ENCODE measurements around the gene PHF11. TPM values are rescaled to one million over a fixed set of nuclear protein-coding genes. Genes with fewer than 3 reads are reported as not detected.

PHF11 gene
- total RNA-seq, 1 donor from 2014 or later: 24.6 TPM

- H3K36me3 Mint-ChIP-seq (ENCODE audit: low read depth): peaks cover 31% of the 10 kb centered on the region
Observed at GRCh38 chr13:49533591-49534269, 38.0 kb downstream of the PHF11 start.

DNA sequence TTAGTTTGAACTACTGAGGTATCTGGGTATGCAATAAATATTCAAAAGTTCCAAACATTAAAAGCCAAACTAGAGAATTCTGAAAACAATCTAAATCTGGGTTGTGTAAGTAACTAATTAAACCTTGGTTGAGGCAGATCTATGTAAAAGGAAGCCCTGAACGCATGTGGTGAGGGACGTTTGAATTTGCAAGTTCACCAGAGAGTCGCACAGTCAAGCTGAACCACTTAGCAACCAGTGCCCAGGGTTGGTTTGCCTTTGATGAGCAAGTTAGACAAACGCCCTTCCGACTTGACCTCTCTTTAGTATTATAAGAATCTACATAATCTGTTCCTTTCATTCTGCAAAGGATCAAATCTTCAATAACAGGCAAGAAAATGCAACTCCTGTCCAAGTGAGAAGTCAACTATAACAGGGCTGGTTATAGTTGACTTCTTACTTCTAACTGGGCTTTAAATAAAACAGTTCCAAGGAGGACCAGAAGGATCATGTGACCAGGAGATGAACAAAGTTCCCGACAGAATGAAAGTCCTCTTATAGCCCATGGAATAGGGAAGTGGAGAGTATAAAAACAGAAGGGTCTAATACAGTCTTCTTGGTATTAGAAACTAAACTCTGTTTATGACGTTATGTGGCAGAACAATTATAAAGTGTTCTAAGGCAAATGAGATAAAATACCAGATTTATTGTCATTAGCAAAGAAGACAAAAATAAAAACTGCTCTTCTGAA, 40.6 kb downstream of the PHF11 start:
- Mint-ChIP-seq H3K4me3 (ENCODE audit: unreplicated experiment) (no peak overlapping the region), H3K27ac (ENCODE audit: unreplicated experiment) (no peak overlapping the region), H3K4me1 (ENCODE audit: low read depth) (no peaks in the 10 kb centered on the region), H3K36me3 (ENCODE audit: low read depth) (peaks cover 37% of the 10 kb centered on the region), H3K27me3 (ENCODE audit: low read depth) (no peaks in the 10 kb centered on the region), H3K9me3 (ENCODE audit: low read depth) (no peaks in the 10 kb centered on the region)
- DNase-seq (ENCODE audit: low spot score): no peak
- no peak for TF ChIP-seq CTCF (IDR thresholded peaks at IDR 0.05)

More at GRCh38 chr13:49533591-49534269, 38.0 kb downstream of the PHF11 start:
- no peaks in the 10 kb centered on the region for H3K27me3 Mint-ChIP-seq (ENCODE audit: low read depth)
- no peaks in the 10 kb centered on the region for H3K9me3 Mint-ChIP-seq (ENCODE audit: low read depth)
- no peak for TF ChIP-seq CTCF (IDR thresholded peaks at IDR 0.05)
- H3K27ac Mint-ChIP-seq (ENCODE audit: unreplicated experiment): no peak overlapping the region
- H3K4me3 Mint-ChIP-seq (ENCODE audit: unreplicated experiment): no peak overlapping the region
- no peak for DNase-seq (ENCODE audit: low spot score)
- no peaks in the 10 kb centered on the region for H3K4me1 Mint-ChIP-seq (ENCODE audit: low read depth)

GRCh38 chr13:49538404-49538803, 42.7 kb downstream of the PHF11 start:
- H3K36me3 Mint-ChIP-seq (ENCODE audit: low read depth): peaks cover 36% of the 10 kb centered on the region
- no peaks in the 10 kb centered on the region for H3K9me3 Mint-ChIP-seq (ENCODE audit: low read depth)
- H3K4me3 Mint-ChIP-seq (ENCODE audit: unreplicated experiment): no peak overlapping the region
- H3K4me1 Mint-ChIP-seq (ENCODE audit: low read depth): no peaks in the 10 kb centered on the region
- no peaks in the 10 kb centered on the region for H3K27me3 Mint-ChIP-seq (ENCODE audit: low read depth)
- no peak for TF ChIP-seq CTCF (IDR thresholded peaks at IDR 0.05)
- DNase-seq (ENCODE audit: low spot score): no peak
- H3K27ac Mint-ChIP-seq (ENCODE audit: unreplicated experiment): no peak overlapping the region

GRCh38 chr13:49539313-49539712, 43.6 kb downstream of the PHF11 start:
- no peak for TF ChIP-seq CTCF (IDR thresholded peaks at IDR 0.05)
- no peak overlapping the region for H3K4me3 Mint-ChIP-seq (ENCODE audit: unreplicated experiment)
- no peaks in the 10 kb centered on the region for H3K27me3 Mint-ChIP-seq (ENCODE audit: low read depth)
- no peaks in the 10 kb centered on the region for H3K4me1 Mint-ChIP-seq (ENCODE audit: low read depth)
- no peak overlapping the region for H3K27ac Mint-ChIP-seq (ENCODE audit: unreplicated experiment)
- no peak for DNase-seq (ENCODE audit: low spot score)
- peaks cover 30% of the 10 kb centered on the region for H3K36me3 Mint-ChIP-seq (ENCODE audit: low read depth)
- H3K9me3 Mint-ChIP-seq (ENCODE audit: low read depth): no peaks in the 10 kb centered on the region

GRCh38 chr13:49539746-49540145, 44.0 kb downstream of the PHF11 start:
- Mint-ChIP-seq H3K4me3 (ENCODE audit: unreplicated experiment) (no peak overlapping the region), H3K27me3 (ENCODE audit: low read depth) (no peaks in the 10 kb centered on the region), H3K4me1 (ENCODE audit: low read depth) (no peaks in the 10 kb centered on the region), H3K36me3 (ENCODE audit: low read depth) (peaks cover 31% of the 10 kb centered on the region), H3K27ac (ENCODE audit: unreplicated experiment) (no peak overlapping the region), H3K9me3 (ENCODE audit: low read depth) (no peaks in the 10 kb centered on the region)
- no peak for TF ChIP-seq CTCF (IDR thresholded peaks at IDR 0.05)
- no peak for DNase-seq (ENCODE audit: low spot score)
